AG04449 (cell line): ENCODE data around the gene SLC25A36.
"Not testable (repeated sequence)": the region's sequence is repeated elsewhere in the genome, so short reads cannot be mapped to it uniquely, and the experiment has no call there.

ENCODE experiments used
- CTCF ChIA-PET: fragments of 350-600 bp; formaldehyde crosslinking; extraction: SDS; loops from one replicate; lab custom pipeline; 2021; ENCODE audit warnings: antibody characterized with exemption; lab: Yijun Ruan, JAX
- POLR2A ChIA-PET: fragments of 400-600, 350-600 bp; formaldehyde crosslinking; extraction: SDS; loops from one replicate; lab custom pipeline; 2020; ENCODE audit warnings: antibody characterized with exemption, inconsistent platforms; lab: Yijun Ruan, JAX
- DNase-seq: peaks from one replicate; pipeline ENCODE4 v3.0.0-alpha.2; 2010; ENCODE audit warnings: low read depth, low spot score
- H3K4me3 ChIP-seq: 2 replicates; pipeline ENCODE4 v1.5.1; 2011; ENCODE audit warnings: low read depth, mild to moderate bottlenecking, control low read depth, low read length
- TF ChIP-seq, protein P1 (sequence below): IDR thresholded peaks from one replicate; pipeline ENCODE4 v1.5.1; 2011; ENCODE audit warnings: mild to moderate bottlenecking, moderate library complexity, low read length, control low read depth, inconsistent platforms; ENCODE audit not compliant: insufficient read depth; ENCODE audit errors: missing control alignments

SLC25A36 gene

DNA sequence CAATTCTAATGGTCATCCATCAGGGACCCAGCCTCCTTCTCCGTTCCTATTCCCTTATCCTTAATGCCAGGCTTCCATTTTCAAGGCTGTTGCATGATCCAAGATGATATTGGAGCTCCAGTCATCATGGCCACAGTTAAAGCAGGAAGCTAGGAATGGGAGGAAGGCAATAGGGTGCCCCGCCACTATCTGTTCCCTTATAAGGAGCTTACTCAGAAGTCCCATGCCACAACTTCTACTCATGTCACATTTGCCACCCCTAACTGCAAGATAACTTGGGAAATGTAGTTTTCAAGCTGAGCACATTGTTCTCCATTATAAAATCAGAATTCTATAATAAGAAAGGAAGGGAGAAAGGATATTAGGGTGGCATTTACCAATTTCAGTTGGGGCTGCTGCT, 70.9 kb downstream of the SLC25A36 start:
- CTCF ChIA-PET: interaction anchor here (1.3 to 5.6 kb wide), 3 partner anchors 13 to 92 kb away, joined by 3 to 45 read pairs (median 34); no protein-coding TSS in a partner anchor
- POLR2A ChIA-PET: no interaction called here
- TF ChIP-seq, protein P1, sequence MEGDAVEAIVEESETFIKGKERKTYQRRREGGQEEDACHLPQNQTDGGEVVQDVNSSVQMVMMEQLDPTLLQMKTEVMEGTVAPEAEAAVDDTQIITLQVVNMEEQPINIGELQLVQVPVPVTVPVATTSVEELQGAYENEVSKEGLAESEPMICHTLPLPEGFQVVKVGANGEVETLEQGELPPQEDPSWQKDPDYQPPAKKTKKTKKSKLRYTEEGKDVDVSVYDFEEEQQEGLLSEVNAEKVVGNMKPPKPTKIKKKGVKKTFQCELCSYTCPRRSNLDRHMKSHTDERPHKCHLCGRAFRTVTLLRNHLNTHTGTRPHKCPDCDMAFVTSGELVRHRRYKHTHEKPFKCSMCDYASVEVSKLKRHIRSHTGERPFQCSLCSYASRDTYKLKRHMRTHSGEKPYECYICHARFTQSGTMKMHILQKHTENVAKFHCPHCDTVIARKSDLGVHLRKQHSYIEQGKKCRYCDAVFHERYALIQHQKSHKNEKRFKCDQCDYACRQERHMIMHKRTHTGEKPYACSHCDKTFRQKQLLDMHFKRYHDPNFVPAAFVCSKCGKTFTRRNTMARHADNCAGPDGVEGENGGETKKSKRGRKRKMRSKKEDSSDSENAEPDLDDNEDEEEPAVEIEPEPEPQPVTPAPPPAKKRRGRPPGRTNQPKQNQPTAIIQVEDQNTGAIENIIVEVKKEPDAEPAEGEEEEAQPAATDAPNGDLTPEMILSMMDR: no peak
- H3K4me3 ChIP-seq: no peak overlapping the region
- DNase-seq: no peak

DNA sequence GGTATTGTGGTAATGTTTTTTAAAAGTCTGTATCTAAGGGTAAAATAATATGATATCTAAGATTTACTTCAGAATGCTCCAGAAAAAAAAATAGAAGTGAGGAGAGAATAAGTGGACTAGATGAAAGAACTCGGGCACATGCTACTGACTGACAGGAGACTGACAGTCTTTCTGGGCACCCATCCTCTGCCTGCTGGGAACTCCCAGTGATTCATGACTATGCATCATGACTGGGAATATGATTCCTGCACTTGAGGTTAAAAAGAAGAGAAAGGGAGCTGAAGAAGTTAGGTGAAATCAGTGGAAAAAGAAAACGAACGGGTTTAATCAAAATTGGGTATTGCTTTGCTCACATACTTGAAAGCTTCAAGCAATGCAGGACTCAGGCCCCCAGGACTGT, 73.8 kb downstream of the SLC25A36 start:
- DNase-seq: no peak
- TF ChIP-seq, protein P1: no peak
- CTCF ChIA-PET: interaction anchor here (1.8 kb wide), 1 partner anchor 90 kb away, joined by 4 read pairs; no protein-coding TSS in a partner anchor
- POLR2A ChIA-PET: no interaction called here
- H3K4me3 ChIP-seq: no peak overlapping the region

DNA sequence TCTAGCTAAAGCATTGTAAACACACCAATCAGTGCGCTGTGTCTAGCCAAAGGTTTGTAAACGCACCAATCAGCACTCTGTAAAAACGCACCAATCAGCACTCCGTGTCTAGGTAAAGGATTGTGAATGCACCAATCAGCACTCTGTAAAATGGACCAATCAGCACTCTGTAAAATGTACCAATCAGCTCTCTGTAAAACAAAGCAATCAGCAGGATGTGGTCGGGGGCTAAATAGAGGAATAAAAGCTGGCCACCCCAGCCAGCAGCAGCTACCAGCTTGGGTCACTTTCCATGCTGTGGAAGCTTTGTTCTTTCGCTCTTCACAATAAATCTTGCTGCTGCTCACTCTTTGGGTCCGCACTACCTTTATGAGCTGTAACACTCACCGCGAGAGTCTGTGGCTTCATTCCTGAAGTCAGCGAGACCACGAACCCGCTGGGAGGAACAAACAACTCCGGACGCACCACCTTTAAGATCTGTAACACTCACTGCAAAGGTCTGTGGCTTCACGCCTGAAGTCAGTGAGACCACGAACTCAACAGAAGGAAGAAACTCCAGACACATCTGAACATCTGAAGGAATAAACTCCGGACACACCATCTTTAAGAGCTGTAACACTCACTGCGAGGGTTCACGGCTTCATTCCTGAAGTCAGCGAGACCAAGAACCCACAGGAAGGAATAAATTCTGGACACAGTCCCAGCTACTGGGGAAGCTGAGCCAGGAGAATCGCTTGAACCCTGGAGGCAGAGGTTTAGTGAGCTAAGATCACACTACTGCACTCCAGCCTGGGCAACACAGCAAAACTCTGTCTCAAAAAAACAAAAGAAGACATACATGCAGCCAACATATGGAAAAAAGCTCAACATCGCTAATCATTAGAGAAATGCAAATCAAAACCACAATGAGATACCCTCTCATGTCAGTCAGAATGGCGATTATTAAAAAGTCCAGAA, 76.0 kb downstream of the SLC25A36 start:
- CTCF ChIA-PET, DNase-seq, H3K4me3 ChIP-seq, POLR2A ChIA-PET: not testable (repeated sequence)

DNA sequence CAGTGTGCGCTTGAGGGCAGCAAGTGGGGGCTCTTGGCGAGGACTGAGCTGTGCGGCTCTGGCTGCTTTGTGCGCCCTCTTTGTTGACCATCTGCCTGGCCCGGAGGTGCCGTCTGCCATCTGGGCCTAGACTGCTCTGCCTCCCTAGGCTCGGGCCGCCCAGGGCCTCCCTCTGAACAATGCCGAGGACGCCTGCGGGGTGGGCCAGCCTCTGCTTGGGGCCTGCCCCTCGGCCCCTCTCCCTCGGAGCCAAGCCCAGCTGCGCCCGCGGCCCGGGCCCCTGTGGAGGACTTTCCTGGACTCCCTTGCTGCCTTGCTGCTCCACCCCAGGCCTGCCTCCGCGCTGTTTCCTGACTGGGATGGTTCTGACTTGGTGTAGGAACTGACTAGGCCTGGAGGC, 77.6 kb downstream of the SLC25A36 start:
- ChIA-PET POLR2A (no interaction called here), CTCF (no interaction called here)
- H3K4me3 ChIP-seq: no peak overlapping the region
- TF ChIP-seq, protein P1: no peak
- no peak for DNase-seq

- no peak for DNase-seq
- POLR2A ChIA-PET: no interaction called here
- no peak overlapping the region for H3K4me3 ChIP-seq
- CTCF ChIA-PET: interaction anchor here (1.0 kb wide), 3 partner anchors 9 to 20 kb away, joined by 3 to 4 read pairs (median 4); no protein-coding TSS in a partner anchor
- TF ChIP-seq, protein P1: no peak
These were observed 78.7 kb downstream of the SLC25A36 start for GRCh38 chr3:141020143-141020830.

DNA sequence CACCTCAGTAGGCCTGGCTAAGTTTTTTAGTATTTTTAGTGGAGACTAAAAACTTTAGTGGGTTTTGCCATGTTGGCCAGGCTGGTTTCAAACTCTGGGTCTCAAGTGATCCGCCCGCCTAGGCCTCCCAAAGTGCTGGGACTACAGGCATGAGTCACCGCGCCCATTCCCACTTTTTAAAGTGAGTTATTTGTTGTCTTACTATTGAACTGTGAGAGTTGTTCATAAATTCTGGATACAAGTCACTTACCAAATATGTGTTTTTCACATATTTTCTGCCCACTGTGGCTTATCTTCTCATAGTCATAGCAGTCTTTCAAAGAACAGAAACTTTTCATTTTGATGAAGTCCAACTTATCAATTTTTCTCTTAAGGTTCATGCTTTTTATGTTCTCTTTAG, 79.6 kb downstream of the SLC25A36 start:
- TF ChIP-seq, protein P1: no peak
- peak; percentile 5 for DNase-seq
- ChIA-PET POLR2A (no interaction called here), CTCF (interaction anchor here (1.0 kb wide), 1 partner anchor 10 kb away, joined by 4 read pairs; no protein-coding TSS in a partner anchor)
- no peak overlapping the region for H3K4me3 ChIP-seq
